GM19455 (cell line): ENCODE results near the gene KCNC4.

ENCODE experiments used
- ATAC-seq: cut with Tn5 transposase; IDR thresholded peaks from one replicate; pipeline ENCODE4 v1.9.1; 2021; ENCODE audit not compliant: unreplicated experiment

KCNC4 gene

DNA sequence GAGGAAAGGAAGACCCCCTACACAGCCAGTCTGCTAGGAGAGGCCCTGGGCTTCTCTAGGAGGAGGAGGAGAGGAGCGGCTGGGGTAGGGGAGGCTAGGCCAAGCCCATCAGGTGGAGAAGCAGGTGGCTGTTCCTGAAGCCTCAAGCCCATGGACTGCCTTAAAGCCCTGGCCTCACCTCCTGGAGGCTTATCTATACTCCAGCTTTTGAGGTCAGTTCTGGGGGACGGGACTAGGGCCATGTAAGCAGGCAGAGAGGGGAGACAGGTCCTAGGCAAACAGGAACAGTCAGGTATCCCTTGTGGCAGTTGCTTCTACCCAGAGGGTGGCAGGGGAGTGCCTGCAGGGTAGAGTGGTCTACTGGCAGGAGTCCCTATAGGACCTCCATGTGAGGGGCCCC lies 40.6 kb downstream of the KCNC4 start:
- no peak for ATAC-seq

DNA sequence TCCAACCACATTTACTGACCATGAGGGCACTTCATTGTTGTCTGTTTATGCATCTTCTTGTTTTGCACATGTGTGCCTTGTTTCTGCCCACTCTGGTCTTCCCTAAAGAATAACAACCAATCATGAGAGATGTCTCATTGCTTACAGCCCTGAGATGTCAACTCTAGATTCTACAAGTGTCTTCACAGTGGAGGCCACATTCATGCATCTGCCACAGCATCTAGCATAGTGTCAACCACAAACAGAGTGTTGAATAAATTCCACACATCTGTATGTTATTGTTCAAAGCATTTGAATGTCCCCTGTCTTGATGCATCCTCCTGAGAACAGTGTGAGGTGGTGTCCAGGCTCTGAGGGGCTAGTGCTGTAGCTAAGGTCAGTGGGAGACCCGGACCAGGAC lies 43.1 kb downstream of the KCNC4 start:
- ATAC-seq, result no peak

DNA sequence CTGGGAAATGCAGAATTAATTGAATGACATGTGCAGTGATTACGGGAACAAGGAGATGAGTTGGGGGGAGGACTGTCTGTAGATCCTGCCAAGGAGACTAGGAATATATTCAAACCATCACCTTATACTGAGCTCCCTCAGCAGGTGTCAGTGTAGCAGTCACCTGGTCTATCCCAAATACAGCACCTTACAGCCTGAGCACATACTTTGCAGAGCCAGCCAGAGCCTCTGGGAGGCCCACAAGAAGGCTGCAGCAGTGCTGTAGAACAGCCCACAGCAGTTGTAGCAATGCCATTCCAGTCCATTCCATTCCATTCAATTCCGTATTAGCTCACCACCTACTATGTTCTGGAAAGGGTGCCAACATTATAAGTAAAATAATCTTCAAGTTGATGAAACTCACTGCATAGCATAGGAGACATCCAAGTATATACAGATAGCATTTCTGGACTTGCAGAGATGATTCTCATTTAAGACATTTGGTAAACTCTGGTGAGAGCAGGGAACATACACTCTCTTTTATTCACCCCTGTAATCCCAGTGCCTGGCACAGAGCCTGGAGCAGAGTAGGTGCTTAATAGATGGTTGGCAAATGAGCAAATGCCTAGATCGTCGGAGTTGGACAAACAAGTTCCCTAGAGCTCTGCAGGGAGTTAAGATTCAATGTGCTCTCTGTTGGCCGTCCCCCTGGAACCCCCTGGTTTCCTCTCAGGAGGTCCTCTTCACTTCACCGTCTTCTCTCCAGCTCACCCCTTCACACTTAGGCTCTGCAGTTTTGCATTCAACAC lies 44.7 kb downstream of the KCNC4 start:
- no peak for ATAC-seq

DNA sequence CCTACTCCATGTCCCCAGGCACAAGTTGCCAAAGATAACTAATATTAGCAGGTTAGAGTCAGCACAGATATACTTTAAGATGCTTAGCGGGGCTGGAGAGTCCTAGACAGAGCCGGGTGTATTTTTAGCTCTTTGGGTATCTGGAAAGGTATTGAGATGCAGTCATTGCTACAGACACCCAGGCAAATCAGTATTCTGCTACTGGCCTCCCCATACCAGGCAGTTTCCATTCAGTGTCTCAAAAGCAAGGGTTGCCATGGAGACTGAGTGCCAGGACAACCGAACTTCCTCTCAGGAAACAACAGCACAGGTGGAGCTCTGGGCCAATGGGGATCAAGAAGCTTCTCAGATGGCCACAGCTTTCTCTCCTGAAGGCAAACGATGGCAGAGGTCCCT lies 45.3 kb downstream of the KCNC4 start:
- ATAC-seq, result no peak

GRCh38 chr1:110258734-110259133 lies 48.6 kb downstream of the KCNC4 start:
- no peak for ATAC-seq

GRCh38 chr1:110259770-110260169 lies 49.7 kb downstream of the KCNC4 start:
- no peak for ATAC-seq
